Hematopoietic multipotent progenitor cell treated with erythropoietin and hydrocortisone succinate and interleukin-3 and kit ligand, for 17 days (in vitro differentiated cells): ENCODE results near the gene NPFFR2.
"Not testable (repeated sequence)": the region's sequence is repeated elsewhere in the genome, so short reads cannot be mapped to it uniquely, and the experiment has no call there.

Source experiments
- DNase-seq: peaks from one replicate; pipeline ENCODE4 v3.0.0-alpha.2; 2015; ENCODE audit warnings: low spot score

The NPFFR2 gene

DNA sequence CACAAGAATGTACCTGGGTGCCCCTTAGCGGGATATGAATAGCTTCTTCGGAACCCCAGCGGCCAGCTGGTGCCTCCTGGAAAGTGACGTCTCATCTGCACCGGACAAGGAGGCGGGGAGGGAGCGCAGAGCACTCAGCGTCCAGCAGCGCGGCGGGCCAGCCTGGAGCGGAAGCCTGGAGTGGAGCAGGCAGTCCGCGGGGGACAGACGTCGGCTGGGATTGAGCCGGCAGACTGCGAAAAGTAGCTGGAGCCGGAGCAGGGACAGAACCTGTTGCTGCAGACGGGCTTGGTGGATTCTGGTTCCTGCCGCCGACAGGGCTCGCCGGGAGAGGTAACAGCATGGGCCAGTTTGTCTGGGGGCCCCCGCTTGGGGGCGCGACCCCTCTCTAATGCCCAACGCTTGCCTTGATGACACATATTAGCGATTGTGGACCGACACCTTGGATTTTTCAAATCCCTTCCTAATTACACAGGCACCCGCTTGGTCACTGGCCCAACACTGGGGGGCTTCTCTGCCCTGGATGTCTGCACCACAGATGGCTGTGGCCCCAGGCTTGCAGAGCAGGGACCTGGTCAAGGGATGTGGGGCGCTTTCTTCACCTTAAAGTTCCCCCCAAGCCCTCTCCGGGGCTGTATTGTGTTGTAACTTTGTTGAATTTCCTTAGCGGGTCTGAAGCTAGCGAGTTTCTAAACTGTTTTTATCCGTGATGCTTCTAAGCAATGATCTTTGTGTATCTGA, at the start of gene NPFFR2:
Gene NPFFR2 (plus strand): TSS at position 133 of the 741 bp plus-strand sequence. CDS start 96,592 bp downstream, outside the sequence.
- no peak for DNase-seq

- no peak for DNase-seq
Measured at GRCh38 chr4:71992571-71993312, 39.1 kb upstream of the NPFFR2 start.

GRCh38 chr4:71994559-71994958, 37.2 kb upstream of the NPFFR2 start:
- no peak for DNase-seq

GRCh38 chr4:71995297-71995696, 36.5 kb upstream of the NPFFR2 start:
- no peak for DNase-seq

GRCh38 chr4:72006586-72006985, 25.2 kb upstream of the NPFFR2 start:
- no peak for DNase-seq

DNA sequence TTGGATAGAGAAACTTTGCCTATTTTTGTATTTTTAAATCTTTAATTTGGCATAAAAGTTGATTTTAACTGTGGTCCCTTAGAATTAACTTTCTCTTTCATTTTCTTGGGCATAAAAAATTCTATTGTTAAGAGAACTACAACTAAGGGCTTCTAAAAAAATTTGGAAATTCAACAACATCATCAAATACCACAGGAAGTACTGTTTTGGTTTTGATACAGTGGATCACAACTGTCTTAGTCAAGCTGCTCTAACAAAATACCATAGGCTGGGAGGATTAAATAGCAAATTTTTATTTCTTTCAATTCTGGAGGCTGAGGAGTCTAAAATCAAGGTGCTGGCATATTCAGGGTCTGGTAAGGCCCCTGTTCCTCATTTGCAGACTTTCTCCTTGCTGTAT, 19.9 kb upstream of the NPFFR2 start:
- DNase-seq = no peak

GRCh38 chr4:72016011-72016410, 15.8 kb upstream of the NPFFR2 start:
- no peak for DNase-seq

- DNase-seq = no peak
Measured at GRCh38 chr4:72019688-72020087, 12.1 kb upstream of the NPFFR2 start.

- no peak for DNase-seq
Measured at GRCh38 chr4:72022553-72022952, 9.2 kb upstream of the NPFFR2 start.

- DNase-seq = no peak
Measured at GRCh38 chr4:72055566-72055965, 23.8 kb downstream of the NPFFR2 start.

- DNase-seq = no peak
Measured at GRCh38 chr4:72063726-72064125, 31.9 kb downstream of the NPFFR2 start.

GRCh38 chr4:72067051-72067450, 35.3 kb downstream of the NPFFR2 start:
- DNase-seq = no peak

DNA sequence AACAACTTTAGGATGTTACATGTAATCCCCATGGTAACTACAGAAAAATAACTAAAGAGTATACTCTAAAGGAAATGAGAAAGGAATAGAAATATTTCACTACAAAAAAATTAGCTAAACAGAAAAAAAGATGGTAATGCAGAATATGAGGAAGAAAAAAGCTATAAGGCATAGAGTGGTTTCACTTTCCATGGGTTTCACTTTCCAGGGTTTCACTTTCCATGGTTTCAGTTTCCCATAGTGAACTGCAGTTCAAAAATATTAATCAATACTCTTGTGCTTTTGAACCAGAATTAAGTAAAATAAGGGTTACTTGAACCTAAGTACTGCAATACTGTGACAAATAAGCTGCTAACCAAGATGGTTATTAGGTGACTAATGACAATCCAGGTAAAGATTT, 42.0 kb downstream of the NPFFR2 start:
- DNase-seq = no peak

GRCh38 chr4:72076562-72076961, 44.8 kb downstream of the NPFFR2 start:
- no peak for DNase-seq

DNA sequence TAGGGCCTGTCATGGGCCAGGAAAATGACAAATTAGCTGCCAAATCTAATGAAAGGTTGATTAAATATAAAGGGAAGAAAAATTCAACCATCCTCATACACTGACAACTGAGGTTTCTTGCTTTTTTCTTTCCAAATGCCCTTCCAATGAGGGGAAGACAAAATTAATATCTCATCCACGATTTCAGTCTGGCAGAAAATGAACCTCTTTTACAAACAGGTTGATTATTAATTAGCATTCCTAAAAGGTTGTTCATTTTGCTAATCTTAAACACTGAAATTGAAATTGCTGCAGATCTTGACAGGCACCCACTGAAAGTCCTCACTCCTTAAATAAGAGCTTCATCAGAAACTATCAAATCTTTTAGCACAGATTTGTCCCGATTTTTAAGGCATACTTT, 45.5 kb downstream of the NPFFR2 start:
- DNase-seq = no peak

- DNase-seq = no peak
Measured at GRCh38 chr4:72084587-72085011, 52.8 kb downstream of the NPFFR2 start.

DNA sequence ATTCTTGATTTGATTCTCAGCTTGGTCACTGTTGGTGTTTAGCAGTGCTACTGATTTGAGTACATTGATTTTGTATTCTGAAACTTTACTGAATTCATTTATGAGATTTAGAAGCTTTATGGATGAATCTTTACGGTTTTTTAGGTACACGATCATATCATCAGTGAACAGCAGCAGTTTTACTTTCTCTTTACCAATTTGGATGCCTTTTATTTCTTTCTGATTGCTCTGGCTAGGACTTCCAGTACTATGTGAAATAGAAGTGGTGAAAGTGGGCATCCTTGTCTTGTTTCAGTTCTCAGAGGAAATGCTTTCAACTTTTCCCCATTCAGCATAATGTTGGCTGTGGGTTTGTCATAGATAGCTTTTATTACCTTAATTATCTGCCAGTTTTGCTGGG, 58.8 kb downstream of the NPFFR2 start:
- not testable (repeated sequence) for DNase-seq

GRCh38 chr4:72094059-72094797, 62.4 kb downstream of the NPFFR2 start:
- no peak for DNase-seq

- DNase-seq = no peak
Measured at GRCh38 chr4:72107456-72107855, 75.7 kb downstream of the NPFFR2 start.

DNA sequence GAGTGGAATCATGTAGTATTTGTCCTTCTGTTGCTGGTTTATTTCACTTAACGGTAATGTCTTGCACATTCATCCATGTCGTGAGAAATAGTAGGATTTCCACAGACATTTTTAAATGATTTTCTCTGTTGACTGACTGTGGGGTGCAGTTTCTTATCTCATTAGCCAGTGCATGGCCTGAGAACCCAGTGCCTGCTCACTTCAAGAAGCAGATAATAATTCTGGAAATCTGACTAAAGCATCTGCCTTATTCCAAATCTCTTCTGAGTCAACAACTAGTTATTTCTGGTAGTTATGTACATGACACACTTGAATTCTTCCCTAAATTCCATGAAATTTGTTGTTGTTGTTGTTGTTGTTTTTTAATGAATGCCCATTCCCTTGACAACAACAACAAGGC, 77.6 kb downstream of the NPFFR2 start:
- DNase-seq = no peak

GRCh38 chr4:72109959-72110497, 78.2 kb downstream of the NPFFR2 start:
- DNase-seq = no peak

- no peak for DNase-seq
Measured at GRCh38 chr4:72110886-72111285, 79.1 kb downstream of the NPFFR2 start.

DNA sequence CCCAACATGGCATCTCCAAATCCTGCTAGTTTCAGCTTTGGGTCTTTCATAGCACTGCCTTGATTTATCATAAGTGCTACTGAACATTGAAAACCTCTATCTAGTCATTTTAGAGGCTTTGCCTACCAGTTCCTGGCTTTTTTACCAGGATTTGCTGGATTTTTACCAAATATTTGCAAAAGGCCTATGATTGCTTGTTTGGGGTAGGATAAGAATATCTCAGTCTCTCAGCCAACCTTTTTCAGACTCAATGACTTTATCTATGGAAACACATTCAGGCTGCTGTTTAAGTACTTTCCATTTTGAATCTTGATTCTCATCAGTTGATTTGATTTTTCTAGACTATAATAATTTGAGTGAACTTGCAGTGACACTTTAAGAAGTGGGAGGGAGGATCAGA, 80.1 kb downstream of the NPFFR2 start:
- no peak for DNase-seq
